ENCODE measurements around the gene NIM1K. TPM values are rescaled to one million over a fixed set of nuclear protein-coding genes. Genes with fewer than 3 reads are reported as not detected.

The NIM1K gene
- total and polyA plus RNA-seq, 2 of the 13 experiments (the other 11 are each of a cell fraction or from before 2014, with no cell fraction given), result 0.04 TPM; not detected in 1

DNA sequence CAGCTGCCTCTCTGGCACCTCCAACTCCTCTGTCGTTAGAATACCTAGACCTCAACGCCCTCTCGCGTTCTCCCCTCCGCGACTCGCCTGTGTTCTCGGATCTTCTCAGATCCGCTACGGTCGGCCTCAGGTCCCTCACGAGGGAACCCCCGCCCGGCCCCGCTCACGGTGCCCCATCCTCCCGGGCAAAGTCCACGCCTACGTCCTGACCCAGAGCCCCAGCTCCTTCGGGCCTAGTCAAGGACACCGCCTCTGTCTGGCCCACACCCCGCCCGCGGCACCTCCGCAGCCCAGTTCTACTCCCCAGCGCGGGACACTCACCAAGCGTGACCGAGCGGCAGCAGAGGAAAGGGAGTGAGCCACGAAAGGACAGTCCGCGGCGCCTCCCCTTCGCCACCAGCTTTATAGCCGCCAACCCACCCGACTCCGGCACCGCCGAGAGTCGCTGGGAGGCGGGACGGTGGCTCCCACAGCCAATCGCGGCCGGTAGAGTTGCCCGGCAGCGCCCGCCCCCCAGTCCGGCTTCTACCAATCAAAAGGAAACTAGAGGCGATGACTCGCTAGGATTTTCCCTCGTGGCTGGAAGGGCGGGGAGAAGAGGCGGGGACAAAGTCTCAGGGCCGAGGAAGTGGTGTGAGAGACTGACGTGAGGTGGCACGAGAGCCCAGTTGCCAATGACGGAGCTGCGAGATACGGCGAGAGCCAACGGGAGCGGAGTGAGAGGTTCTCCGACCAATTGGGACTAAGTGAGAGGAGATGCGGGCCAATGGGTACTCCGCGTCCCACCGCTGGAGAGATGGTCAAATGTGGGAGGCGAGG is 121.2 kb downstream of the NIM1K start, which contains the start of gene HMGCS1 (continued):
- TF ChIP-seq, protein P1, sequence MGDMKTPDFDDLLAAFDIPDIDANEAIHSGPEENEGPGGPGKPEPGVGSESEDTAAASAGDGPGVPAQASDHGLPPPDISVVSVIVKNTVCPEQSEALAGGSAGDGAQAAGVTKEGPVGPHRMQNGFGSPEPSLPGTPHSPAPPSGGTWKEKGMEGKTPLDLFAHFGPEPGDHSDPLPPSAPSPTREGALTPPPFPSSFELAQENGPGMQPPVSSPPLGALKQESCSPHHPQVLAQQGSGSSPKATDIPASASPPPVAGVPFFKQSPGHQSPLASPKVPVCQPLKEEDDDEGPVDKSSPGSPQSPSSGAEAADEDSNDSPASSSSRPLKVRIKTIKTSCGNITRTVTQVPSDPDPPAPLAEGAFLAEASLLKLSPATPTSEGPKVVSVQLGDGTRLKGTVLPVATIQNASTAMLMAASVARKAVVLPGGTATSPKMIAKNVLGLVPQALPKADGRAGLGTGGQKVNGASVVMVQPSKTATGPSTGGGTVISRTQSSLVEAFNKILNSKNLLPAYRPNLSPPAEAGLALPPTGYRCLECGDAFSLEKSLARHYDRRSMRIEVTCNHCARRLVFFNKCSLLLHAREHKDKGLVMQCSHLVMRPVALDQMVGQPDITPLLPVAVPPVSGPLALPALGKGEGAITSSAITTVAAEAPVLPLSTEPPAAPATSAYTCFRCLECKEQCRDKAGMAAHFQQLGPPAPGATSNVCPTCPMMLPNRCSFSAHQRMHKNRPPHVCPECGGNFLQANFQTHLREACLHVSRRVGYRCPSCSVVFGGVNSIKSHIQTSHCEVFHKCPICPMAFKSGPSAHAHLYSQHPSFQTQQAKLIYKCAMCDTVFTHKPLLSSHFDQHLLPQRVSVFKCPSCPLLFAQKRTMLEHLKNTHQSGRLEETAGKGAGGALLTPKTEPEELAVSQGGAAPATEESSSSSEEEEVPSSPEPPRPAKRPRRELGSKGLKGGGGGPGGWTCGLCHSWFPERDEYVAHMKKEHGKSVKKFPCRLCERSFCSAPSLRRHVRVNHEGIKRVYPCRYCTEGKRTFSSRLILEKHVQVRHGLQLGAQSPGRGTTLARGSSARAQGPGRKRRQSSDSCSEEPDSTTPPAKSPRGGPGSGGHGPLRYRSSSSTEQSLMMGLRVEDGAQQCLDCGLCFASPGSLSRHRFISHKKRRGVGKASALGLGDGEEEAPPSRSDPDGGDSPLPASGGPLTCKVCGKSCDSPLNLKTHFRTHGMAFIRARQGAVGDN (CRISPR knock-in tag; IDR thresholded peaks at IDR 0.05), result peak; percentile 92
- TF ChIP-seq, protein P2, sequence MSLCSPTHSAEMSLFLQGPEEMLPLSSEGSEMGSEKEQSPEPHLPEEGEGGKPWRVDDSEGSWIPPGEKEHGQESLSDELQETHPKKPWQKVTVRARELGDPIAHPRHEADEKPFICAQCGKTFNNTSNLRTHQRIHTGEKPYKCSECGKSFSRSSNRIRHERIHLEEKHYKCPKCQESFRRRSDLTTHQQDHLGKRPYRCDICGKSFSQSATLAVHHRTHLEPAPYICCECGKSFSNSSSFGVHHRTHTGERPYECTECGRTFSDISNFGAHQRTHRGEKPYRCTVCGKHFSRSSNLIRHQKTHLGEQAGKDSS (CRISPR knock-in tag; IDR thresholded peaks at IDR 0.05; ENCODE audit: borderline replicate concordance, low read depth), result no peak; the same call in 1 of the 2 replicates
- peak; percentile 64 for TF ChIP-seq JUNB (CRISPR knock-in tag; IDR thresholded peaks at IDR 0.05; ENCODE audit: borderline replicate concordance)
- no peak for TF ChIP-seq NFKBIZ (CRISPR knock-in tag; IDR thresholded peaks at IDR 0.05)
- no peak for TF ChIP-seq PTBP1 (IDR thresholded peaks at IDR 0.05; ENCODE audit: low read depth, low read length, poor library complexity, severe bottlenecking)
- TF ChIP-seq RARA (CRISPR knock-in tag; IDR thresholded peaks at IDR 0.05), result peak; percentile 46; the same call in 1 of the 2 replicates
- no peak for TF ChIP-seq MATR3 (CRISPR knock-in tag; IDR thresholded peaks at IDR 0.05)
- TF ChIP-seq ZNF205 (CRISPR knock-in tag; IDR thresholded peaks at IDR 0.05), result peak; percentile 38; the same call in 1 of the 2 replicates
- no peak for TF ChIP-seq SALL2 (CRISPR knock-in tag; IDR thresholded peaks at IDR 0.05)
- TF ChIP-seq, protein P3, sequence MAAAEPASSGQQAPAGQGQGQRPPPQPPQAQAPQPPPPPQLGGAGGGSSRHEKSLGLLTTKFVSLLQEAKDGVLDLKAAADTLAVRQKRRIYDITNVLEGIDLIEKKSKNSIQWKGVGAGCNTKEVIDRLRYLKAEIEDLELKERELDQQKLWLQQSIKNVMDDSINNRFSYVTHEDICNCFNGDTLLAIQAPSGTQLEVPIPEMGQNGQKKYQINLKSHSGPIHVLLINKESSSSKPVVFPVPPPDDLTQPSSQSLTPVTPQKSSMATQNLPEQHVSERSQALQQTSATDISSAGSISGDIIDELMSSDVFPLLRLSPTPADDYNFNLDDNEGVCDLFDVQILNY (CRISPR knock-in tag; conservative IDR thresholded peaks at IDR 0.05), result no peak
- TF ChIP-seq, protein P4, sequence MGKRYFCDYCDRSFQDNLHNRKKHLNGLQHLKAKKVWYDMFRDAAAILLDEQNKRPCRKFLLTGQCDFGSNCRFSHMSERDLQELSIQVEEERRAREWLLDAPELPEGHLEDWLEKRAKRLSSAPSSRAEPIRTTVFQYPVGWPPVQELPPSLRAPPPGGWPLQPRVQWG (CRISPR knock-in tag; IDR thresholded peaks at IDR 0.05; ENCODE audit: borderline replicate concordance, low read depth), result no peak
- TF ChIP-seq NFE2 (CRISPR knock-in tag; IDR thresholded peaks at IDR 0.05), result no peak
- no peak; the same call in 1 of the 2 replicates for TF ChIP-seq PRMT3 (CRISPR knock-in tag; IDR thresholded peaks at IDR 0.05; ENCODE audit: borderline replicate concordance, low read depth)
- TF ChIP-seq, protein P5, sequence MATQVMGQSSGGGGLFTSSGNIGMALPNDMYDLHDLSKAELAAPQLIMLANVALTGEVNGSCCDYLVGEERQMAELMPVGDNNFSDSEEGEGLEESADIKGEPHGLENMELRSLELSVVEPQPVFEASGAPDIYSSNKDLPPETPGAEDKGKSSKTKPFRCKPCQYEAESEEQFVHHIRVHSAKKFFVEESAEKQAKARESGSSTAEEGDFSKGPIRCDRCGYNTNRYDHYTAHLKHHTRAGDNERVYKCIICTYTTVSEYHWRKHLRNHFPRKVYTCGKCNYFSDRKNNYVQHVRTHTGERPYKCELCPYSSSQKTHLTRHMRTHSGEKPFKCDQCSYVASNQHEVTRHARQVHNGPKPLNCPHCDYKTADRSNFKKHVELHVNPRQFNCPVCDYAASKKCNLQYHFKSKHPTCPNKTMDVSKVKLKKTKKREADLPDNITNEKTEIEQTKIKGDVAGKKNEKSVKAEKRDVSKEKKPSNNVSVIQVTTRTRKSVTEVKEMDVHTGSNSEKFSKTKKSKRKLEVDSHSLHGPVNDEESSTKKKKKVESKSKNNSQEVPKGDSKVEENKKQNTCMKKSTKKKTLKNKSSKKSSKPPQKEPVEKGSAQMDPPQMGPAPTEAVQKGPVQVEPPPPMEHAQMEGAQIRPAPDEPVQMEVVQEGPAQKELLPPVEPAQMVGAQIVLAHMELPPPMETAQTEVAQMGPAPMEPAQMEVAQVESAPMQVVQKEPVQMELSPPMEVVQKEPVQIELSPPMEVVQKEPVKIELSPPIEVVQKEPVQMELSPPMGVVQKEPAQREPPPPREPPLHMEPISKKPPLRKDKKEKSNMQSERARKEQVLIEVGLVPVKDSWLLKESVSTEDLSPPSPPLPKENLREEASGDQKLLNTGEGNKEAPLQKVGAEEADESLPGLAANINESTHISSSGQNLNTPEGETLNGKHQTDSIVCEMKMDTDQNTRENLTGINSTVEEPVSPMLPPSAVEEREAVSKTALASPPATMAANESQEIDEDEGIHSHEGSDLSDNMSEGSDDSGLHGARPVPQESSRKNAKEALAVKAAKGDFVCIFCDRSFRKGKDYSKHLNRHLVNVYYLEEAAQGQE (IDR thresholded peaks at IDR 0.05; ENCODE audit: borderline replicate concordance in 1 of 2, low read depth in 1 of 2, low read length in 2 of 2), result peak; percentile 49 to 91
- no peak for TF ChIP-seq ZNF326 (CRISPR knock-in tag; IDR thresholded peaks at IDR 0.05; ENCODE audit: borderline replicate concordance)
- TF ChIP-seq HOXA3 (CRISPR knock-in tag; IDR thresholded peaks at IDR 0.05), result peak; percentile 75; the same call in 1 of the 2 replicates
- no peak; the same call in 1 of the 2 replicates for TF ChIP-seq RFX3 (CRISPR knock-in tag; IDR thresholded peaks at IDR 0.05)
- no peak for TF ChIP-seq ZNF510 (CRISPR knock-in tag; IDR thresholded peaks at IDR 0.05; ENCODE audit: low read depth)
- no peak for TF ChIP-seq IKZF1 (IDR thresholded peaks at IDR 0.05)
